ENCODE results near the gene GPM6B. TPM values are rescaled to one million over a fixed set of nuclear protein-coding genes. Genes with fewer than 3 reads are reported as not detected.
"Not testable (repeated sequence)": the region's sequence is repeated elsewhere in the genome, so short reads cannot be mapped to it uniquely, and the experiment has no call there.

The GPM6B gene
- total RNA-seq, 6 experiments from 2014 or later = not detected

DNA sequence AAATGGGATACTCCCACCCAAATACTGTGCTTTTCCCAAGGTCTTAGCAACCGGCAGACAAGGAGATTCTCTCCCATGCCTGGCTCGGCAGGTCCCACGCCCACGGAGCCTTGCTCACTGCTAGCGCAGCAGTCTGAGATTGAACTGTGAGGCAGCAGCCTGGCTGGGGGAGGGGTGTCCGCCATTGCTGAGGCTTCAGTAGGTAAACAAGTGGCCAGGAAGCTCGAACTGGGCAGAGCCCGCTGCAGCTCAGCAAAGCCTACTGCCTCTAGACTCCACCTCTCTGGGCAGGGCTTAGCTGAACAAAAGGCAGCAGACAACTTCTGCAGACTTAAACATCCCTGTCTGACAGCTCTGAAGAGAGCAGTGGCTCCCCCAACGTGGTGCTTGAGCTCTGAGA, 92.0 kb downstream of the GPM6B start:
- not testable (repeated sequence) for H3K27ac Mint-ChIP-seq, DNase-seq

GRCh38 chrX:13721819-13722519, 94.9 kb downstream of the GPM6B start:
- Mint-ChIP-seq H3K9me3 (no peaks in the 10 kb centered on the region), H3K27ac (peak overlapping the region; percentile 36), H3K36me3 (ENCODE audit: low read depth) (peaks cover 35% of the 10 kb centered on the region), H3K4me3 (peak overlapping the region; percentile 11; the same call in 1 of the 2 replicates), H3K27me3 (ENCODE audit: insufficient read depth) (no peaks in the 10 kb centered on the region), H3K4me1 (ENCODE audit: low read depth) (peaks cover 20% of the 10 kb centered on the region)
- TF ChIP-seq, protein P1, sequence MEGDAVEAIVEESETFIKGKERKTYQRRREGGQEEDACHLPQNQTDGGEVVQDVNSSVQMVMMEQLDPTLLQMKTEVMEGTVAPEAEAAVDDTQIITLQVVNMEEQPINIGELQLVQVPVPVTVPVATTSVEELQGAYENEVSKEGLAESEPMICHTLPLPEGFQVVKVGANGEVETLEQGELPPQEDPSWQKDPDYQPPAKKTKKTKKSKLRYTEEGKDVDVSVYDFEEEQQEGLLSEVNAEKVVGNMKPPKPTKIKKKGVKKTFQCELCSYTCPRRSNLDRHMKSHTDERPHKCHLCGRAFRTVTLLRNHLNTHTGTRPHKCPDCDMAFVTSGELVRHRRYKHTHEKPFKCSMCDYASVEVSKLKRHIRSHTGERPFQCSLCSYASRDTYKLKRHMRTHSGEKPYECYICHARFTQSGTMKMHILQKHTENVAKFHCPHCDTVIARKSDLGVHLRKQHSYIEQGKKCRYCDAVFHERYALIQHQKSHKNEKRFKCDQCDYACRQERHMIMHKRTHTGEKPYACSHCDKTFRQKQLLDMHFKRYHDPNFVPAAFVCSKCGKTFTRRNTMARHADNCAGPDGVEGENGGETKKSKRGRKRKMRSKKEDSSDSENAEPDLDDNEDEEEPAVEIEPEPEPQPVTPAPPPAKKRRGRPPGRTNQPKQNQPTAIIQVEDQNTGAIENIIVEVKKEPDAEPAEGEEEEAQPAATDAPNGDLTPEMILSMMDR (IDR thresholded peaks at IDR 0.05) = no peak
- no peak for DNase-seq

More for the DNA sequence above, 92.0 kb downstream of the GPM6B start:
- H3K27me3 Mint-ChIP-seq (ENCODE audit: insufficient read depth); H3K4me3 Mint-ChIP-seq; H3K9me3 Mint-ChIP-seq: not testable (repeated sequence)
- H3K36me3 Mint-ChIP-seq (ENCODE audit: low read depth) = peaks cover 51% of the 10 kb centered on the region
- H3K4me1 Mint-ChIP-seq (ENCODE audit: low read depth) = peaks cover 18% of the 10 kb centered on the region

GRCh38 chrX:13721371-13721770, 95.5 kb downstream of the GPM6B start:
- DNase-seq = no peak
- peak overlapping the region; percentile 36; the same call in 1 of the 2 replicates for H3K27ac Mint-ChIP-seq
- H3K4me3 Mint-ChIP-seq = no peak overlapping the region
- H3K27me3 Mint-ChIP-seq (ENCODE audit: insufficient read depth) = no peaks in the 10 kb centered on the region
- H3K9me3 Mint-ChIP-seq = no peaks in the 10 kb centered on the region
- H3K36me3 Mint-ChIP-seq (ENCODE audit: low read depth) = peaks cover 30% of the 10 kb centered on the region
- H3K4me1 Mint-ChIP-seq (ENCODE audit: low read depth) = peaks cover 20% of the 10 kb centered on the region
- TF ChIP-seq, protein P1 (IDR thresholded peaks at IDR 0.05) = no peak

Other genes starting within 250 kb of the GPM6B start
- not detected for gene EGFL6, start 247.5 kb downstream of the GPM6B start, total RNA-seq (2021; fragmentation: NEBNext Ultra II Directional; extraction: Animal tissue kit (Norgen Biotek cat#: 25700))
- 1 to 10 TPM in 5 of 6 experiments, under 1 TPM in 1; 0.99 to 1.7 (median 1.1) TPM for gene TCEANC, start 164.0 kb downstream of the GPM6B start, total RNA-seq (2021; fragmentation: NEBNext Ultra II Directional; extraction: Animal tissue kit (Norgen Biotek cat#: 25700))
- gene RAB9A, start 128.0 kb downstream of the GPM6B start, total RNA-seq (2021; fragmentation: NEBNext Ultra II Directional; extraction: Animal tissue kit (Norgen Biotek cat#: 25700)) = 10 to 100 TPM; 13.5 to 18.3 (median 15.1) TPM
- gene TRAPPC2, start 82.5 kb downstream of the GPM6B start, total RNA-seq (2021; fragmentation: NEBNext Ultra II Directional; extraction: Animal tissue kit (Norgen Biotek cat#: 25700)) = 10 to 100 TPM in 4 of 6 experiments, 1 to 10 TPM in 2; 9.2 to 13.8 (median 10.2) TPM
- 10 to 100 TPM in 3 of 6 experiments, 1 to 10 TPM in 3; 9.1 to 11.0 (median 10.1) TPM for gene OFD1, start 82.3 kb downstream of the GPM6B start, total RNA-seq (2021; fragmentation: NEBNext Ultra II Directional; extraction: Animal tissue kit (Norgen Biotek cat#: 25700))
- 10 to 100 TPM; 10.1 to 12.9 (median 11.8) TPM for gene GEMIN8, start 212.8 kb upstream of the GPM6B start, total RNA-seq (2021; fragmentation: NEBNext Ultra II Directional; extraction: Animal tissue kit (Norgen Biotek cat#: 25700))

All from HFFc6 (cell line).